ENCODE measurements around the gene FANCD2.
"Not testable (repeated sequence)": the region's sequence is repeated elsewhere in the genome, so short reads cannot be mapped to it uniquely, and the experiment has no call there.

DNA sequence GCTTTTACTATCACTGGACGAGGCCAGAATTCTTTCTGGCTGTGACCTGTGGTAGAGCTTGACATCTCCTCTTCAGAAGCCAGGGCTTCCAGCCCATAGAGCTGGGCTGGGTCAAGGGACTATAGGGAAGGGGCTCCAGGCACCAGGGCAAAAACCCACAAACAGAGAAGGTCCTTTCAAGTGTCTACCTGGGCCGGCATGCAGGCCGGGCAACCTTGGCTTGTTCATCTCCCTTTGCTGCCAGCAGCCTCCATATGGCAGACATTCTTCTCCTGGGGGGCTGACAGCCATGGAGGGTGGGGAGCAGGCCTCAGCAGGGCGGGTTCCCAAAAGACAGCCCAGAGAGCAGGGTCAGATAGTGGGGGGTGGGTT lies 18.0 kb upstream of the FANCD2 start:
- TF ChIP-seq, protein P1, sequence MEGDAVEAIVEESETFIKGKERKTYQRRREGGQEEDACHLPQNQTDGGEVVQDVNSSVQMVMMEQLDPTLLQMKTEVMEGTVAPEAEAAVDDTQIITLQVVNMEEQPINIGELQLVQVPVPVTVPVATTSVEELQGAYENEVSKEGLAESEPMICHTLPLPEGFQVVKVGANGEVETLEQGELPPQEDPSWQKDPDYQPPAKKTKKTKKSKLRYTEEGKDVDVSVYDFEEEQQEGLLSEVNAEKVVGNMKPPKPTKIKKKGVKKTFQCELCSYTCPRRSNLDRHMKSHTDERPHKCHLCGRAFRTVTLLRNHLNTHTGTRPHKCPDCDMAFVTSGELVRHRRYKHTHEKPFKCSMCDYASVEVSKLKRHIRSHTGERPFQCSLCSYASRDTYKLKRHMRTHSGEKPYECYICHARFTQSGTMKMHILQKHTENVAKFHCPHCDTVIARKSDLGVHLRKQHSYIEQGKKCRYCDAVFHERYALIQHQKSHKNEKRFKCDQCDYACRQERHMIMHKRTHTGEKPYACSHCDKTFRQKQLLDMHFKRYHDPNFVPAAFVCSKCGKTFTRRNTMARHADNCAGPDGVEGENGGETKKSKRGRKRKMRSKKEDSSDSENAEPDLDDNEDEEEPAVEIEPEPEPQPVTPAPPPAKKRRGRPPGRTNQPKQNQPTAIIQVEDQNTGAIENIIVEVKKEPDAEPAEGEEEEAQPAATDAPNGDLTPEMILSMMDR (IDR thresholded peaks at IDR 0.05 in 8 of 11, conservative IDR thresholded peaks at IDR 0.05 in 3 of 11): not testable (repeated sequence)
- TF ChIP-seq POLR2AphosphoS5, POLR2A (IDR thresholded peaks at IDR 0.05): not testable (repeated sequence)
